Placental epithelial cell (primary cell): ENCODE results near the gene UBXN2A. TPM values are rescaled to one million over a fixed set of nuclear protein-coding genes. Genes with fewer than 3 reads are reported as not detected.

Experiments
- small RNA-seq: library from RNA; depleted of rRNA; stranded (forward); fragments of <200 nt; gene quantifications from one replicate; pipeline ENCODE3, GENCODE V24; 2012
- total RNA-seq: library from RNA; depleted of rRNA; stranded (reverse); fragments of >200 nt; gene quantifications from 2 replicates; pipeline ENCODE4 v1.2.3, GENCODE V29; 2012

The UBXN2A gene, protein sequence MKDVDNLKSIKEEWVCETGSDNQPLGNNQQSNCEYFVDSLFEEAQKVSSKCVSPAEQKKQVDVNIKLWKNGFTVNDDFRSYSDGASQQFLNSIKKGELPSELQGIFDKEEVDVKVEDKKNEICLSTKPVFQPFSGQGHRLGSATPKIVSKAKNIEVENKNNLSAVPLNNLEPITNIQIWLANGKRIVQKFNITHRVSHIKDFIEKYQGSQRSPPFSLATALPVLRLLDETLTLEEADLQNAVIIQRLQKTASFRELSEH
- total RNA-seq = 11.1 and 14.5 TPM in 2 replicates

DNA sequence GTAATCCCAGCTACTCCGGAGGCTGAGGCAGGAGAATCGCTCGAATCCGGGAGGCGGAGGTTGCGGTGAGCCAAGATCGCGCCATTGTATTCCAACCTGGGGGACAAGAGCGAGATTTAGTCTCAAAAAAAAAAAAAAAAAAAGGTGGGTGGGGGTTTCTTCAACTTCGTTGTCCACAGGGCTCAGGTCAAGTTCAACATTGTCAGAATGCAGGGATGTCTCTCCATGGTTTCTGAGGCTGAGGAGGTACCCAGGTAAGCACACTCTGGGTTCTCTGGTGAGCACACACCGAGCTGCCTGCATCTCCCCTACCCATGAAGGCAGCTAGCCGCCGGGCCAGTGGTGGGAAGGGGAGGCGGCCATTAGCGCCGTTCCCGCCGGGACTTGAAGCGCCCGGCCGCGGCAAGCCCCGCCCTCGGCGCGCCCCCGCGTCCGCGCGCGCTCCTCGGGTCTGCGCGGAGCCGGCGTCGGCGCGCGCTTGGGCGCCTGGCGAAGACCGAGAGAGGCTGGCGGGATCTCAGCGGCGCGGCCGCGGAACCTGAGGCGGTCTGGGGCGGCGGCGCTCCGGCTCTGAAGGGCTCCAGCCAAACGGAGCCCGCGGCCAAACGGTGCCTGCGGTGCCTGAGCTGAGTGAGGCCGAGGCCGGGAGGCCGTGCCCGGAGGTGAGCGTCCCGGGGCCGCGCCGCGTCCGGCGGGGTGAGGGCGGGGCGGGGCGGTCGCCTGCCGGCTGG is at the start of gene UBXN2A:
Gene UBXN2A, plus strand, starts transcription at position 477 of the 731 bp plus-strand sequence. CDS start 17,852 bp downstream, outside the sequence.

DNA sequence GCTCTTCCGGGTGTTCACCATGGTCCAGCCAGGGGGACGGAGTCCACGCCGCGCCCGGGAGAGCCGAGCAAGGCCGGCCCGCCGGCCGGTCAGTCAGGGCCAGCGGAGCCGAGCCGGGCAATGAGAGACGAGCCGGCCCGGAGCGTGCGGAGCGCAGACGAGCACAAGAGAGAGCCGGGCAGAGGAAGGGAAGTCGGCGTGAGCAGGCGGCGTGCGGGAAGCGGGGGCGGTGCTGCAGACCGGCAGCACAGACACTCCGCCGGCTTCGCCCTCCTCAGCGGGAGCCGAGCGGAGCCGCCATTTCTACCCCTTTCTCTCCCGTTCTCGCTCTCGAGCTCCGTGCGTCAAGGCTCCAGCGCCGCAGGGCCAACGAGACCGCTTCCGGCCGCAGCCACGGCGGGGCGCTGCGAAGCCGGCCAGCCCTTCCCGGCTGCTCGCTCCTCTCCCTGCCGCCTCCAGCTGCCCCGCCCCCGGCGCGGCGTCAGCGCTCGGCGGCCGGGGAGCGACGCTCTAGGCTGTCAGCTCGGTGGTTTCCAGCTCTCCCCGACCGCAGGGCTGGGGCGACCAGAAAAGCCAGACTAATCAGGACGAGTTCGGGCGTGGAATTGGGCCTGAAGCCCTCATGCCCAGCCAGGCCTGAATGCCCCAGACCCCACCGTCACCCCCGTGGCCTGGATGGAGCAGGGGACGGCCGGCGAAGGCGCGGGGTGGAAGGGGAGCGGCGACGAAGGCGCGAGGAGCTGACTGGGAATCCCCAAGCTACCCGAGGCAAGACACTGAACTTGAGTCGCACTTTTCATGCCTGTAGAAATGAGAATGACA is 13.3 kb upstream of the UBXN2A start, which contains the start of gene ATAD2B:
Gene ATAD2B, minus strand, starts transcription at position 374 of the 822 bp plus-strand sequence. Its CDS starts 353 bp downstream, at position 21.

DNA sequence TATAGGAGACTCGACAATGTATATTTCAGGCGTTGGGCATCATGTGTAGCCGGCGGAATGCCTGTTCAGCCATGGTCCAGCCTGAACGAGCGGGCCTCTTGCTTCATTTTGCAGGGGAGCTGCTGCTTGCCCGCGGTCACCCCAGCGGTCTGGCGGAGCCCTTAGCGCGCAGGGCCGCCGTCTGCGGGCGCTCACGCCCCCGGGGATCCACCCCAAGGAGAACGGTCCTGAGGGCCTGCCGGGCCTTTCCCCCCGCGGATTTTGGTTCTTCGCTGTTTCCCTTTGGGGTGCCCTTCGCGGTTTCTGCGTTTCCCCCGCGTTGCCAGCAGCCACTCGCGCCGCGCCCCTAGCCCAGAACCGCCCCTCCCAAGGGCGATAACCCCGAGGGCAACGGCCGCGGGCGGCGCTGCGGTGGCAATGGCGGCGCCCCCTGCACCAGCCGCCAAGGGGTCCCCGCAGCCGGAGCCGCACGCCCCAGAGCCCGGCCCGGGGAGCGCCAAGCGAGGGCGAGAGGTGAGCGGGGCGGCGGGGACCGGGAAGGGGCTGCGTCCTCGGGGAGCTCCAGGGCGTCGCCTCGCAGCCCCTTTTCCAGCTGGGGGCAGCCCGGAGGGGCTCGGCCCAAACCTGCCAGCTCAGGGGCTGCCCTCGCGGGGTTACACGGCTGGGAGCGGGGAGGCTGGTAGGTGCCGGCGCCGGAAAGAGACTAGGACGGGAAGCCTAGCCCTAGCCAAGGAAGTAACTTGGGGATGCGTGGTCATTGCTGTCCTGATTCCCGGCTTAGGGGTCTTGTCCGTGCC is 69.6 kb downstream of the UBXN2A start, which contains the start of gene MFSD2B:
Gene MFSD2B, plus strand, starts transcription at position 406 of the 797 bp plus-strand sequence. Its CDS starts 12 bp downstream, at position 418.

DNA sequence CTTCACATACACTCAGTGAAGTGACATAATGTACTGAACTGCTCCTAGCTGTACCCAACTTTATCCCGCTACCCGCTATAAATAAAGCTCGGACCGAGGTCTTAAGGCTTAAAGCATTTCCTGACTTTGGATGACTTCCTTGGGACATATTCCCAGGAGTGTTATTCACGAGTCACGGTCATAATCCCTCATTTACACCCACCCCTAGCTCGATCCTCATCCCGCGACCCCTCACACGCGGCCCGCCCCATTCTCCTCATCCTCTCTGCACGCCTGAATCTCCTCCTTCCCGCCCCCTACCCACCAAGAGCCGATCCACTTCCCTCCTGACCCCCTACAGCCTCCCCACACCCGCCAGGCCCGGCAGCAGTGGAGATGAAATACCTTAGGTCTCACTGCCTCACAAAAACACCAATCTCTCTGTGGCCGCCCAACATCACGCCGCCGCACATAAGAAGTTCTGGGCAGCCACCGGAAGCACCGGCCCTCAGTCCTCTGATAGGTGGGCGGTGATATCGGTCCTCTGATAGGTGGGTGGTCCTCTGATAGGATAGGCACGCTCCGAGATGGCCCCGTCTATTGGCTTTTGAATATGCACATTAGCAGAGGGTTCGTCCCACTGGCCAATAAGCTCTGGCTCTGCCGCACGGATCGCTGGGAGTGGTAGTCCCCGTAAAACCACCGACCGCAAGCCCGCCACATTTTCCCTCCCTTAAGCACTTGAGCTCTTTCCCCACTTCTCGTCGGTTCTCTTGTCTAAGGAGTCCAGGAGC is 106.9 kb downstream of the UBXN2A start, which contains the start of gene WDCP:
Gene WDCP, minus strand, starts transcription at position 462 of the 773 bp plus-strand sequence. CDS start 7,897 bp downstream, outside the sequence.

DNA sequence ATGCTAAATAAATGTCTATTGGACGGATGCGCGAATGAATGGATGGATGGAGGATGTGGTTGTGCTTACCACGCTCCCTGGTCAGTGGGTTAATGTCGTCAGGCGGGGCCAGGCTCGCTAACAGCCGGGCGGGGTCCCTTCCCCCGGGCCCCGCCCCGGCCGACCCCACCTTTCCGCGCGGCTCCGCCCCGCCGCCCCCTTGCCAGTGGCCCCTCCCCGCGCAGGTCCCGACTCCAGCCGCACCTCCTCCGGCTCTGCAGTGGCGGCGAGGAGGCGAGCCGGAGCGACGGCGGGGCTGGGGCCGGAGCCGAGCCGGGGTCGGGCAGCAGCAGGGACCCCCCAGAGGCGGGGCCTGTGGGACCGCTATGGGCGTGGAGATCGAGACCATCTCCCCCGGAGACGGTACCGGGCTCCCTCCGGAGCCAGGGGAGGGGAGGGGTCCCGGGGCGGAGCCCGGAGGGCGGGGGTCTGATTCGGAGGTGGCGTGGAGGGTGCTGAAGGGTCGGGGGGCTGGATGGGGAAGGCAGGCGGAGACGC is 109.3 kb downstream of the UBXN2A start, which contains the start of gene FKBP1B:
Gene FKBP1B, plus strand, starts transcription at position 257 of the 537 bp plus-strand sequence. Its CDS starts 109 bp downstream, at position 366.

Small RNAs within 50 kb of the gene (small RNA-seq; reads per million reads assigned to genes)
- not detected for gene RN7SL610P
- gene RNU6-370P = not detected

Other genes with a start within 250 kb of the UBXN2A start
- 13.2 and 21.6 TPM in 2 replicates for gene ATAD2B, start 13.3 kb upstream of the UBXN2A start, total RNA-seq
- gene MFSD2B, start 69.6 kb downstream of the UBXN2A start, total RNA-seq = under 0.01 TPM in 1 of 2 replicates, not detected in the other
- 5.1 and 9.1 TPM in 2 replicates for gene WDCP, start 106.9 kb downstream of the UBXN2A start, total RNA-seq
- 17.5 and 41.6 TPM in 2 replicates for gene FKBP1B, start 109.3 kb downstream of the UBXN2A start, total RNA-seq
- gene SF3B6, start 135.9 kb downstream of the UBXN2A start, total RNA-seq = 102 and 156 TPM in 2 replicates
- 171 and 188 TPM in 2 replicates for gene TP53I3, start 144.4 kb downstream of the UBXN2A start, total RNA-seq
- 2.4 TPM in 2 replicates for gene PFN4, start 182.9 kb downstream of the UBXN2A start, total RNA-seq
- 5.1 and 13.7 TPM in 2 replicates for gene FAM228B, start 183.0 kb downstream of the UBXN2A start, total RNA-seq
- 1.6 and 3.9 TPM in 2 replicates for gene FAM228A, start 234.6 kb downstream of the UBXN2A start, total RNA-seq